Measurements from ENCODE around the gene CFAP61.

- TF ChIP-seq POLR2A (IDR thresholded peaks at IDR 0.05) (no peak), CTCF (IDR thresholded peaks at IDR 0.05) (no peak)
These were observed 260.2 kb downstream of the CFAP61 start for GRCh38 chr20:20312562-20312961.

All from heart left ventricle (tissue), 13 donors.